H9 (cell line): ENCODE results near the gene EFCAB10. TPM values are rescaled to one million over a fixed set of nuclear protein-coding genes. Genes with fewer than 3 reads are reported as not detected.
"Not testable (repeated sequence)": the region's sequence is repeated elsewhere in the genome, so short reads cannot be mapped to it uniquely, and the experiment has no call there.

ENCODE experiments used
- DNase-seq: peaks from one replicate; pipeline ENCODE4 v3.0.0-alpha.2; 2017
- H2AFZ ChIP-seq: one replicate; pipeline ENCODE4 v1.6.1; 2013; ENCODE audit warnings: mild to moderate bottlenecking, low read length, control low read depth, moderate library complexity
- H2AK5ac ChIP-seq: 2 replicates; pipeline ENCODE4 v1.6.1; 2013; ENCODE audit warnings: low read length, control low read depth, mixed read lengths; ENCODE audit not compliant: insufficient read length
- H2BK120ac ChIP-seq: one replicate; pipeline ENCODE4 v1.6.1; 2013; ENCODE audit warnings: low read depth, mild to moderate bottlenecking, low read length, control low read depth, inconsistent platforms; ENCODE audit not compliant: poor library complexity, severe bottlenecking
- H2BK12ac ChIP-seq: 2 replicates; pipeline ENCODE4 v1.6.1; 2013; ENCODE audit warnings: low read length, control low read depth, mixed read lengths, low read depth; ENCODE audit not compliant: insufficient read length
- H2BK15ac ChIP-seq: 2 replicates; pipeline ENCODE4 v1.6.1; 2013; ENCODE audit warnings: low read depth, low read length, control low read depth
- H2BK20ac ChIP-seq: one replicate; pipeline ENCODE4 v1.6.1; 2013; ENCODE audit warnings: low read depth, mild to moderate bottlenecking, low read length, control low read depth, inconsistent platforms; ENCODE audit not compliant: poor library complexity, severe bottlenecking
- H2BK5ac ChIP-seq: 2 replicates; pipeline ENCODE4 v1.6.1; 2013; ENCODE audit warnings: low read length, control low read depth, mixed read lengths; ENCODE audit not compliant: insufficient read length
- H3K14ac ChIP-seq: 2 replicates; pipeline ENCODE4 v1.6.1; 2013; ENCODE audit warnings: low read length, control low read depth; ENCODE audit not compliant: insufficient read depth
- H3K18ac ChIP-seq: 2 replicates; pipeline ENCODE4 v1.6.1; 2013; ENCODE audit warnings: low read depth, mild to moderate bottlenecking, mixed read lengths, low read length, control low read depth; ENCODE audit not compliant: insufficient read length
- H3K23ac ChIP-seq: 2 replicates; pipeline ENCODE4 v1.6.1; 2013; ENCODE audit warnings: low read length, control low read depth, mixed read lengths, low read depth; ENCODE audit not compliant: insufficient read length
- H3K23me2 ChIP-seq: 2 replicates; pipeline ENCODE4 v1.6.1; 2013; ENCODE audit warnings: low read depth, mild to moderate bottlenecking, mixed read lengths, low read length, control low read depth; ENCODE audit not compliant: insufficient read length, poor library complexity, severe bottlenecking
- H3K27ac ChIP-seq: 2 replicates; pipeline ENCODE4 v1.5.1; 2013; ENCODE audit warnings: low read length, control low read depth, mixed read lengths, low read depth; ENCODE audit not compliant: insufficient read length
- H3K27me3 ChIP-seq: 2 replicates; pipeline ENCODE4 v1.6.1; 2013; ENCODE audit warnings: low read length, control low read depth, inconsistent platforms; ENCODE audit not compliant: insufficient read depth
- H3K4ac ChIP-seq: 2 replicates; pipeline ENCODE4 v1.6.1; 2013; ENCODE audit warnings: low read depth, mild to moderate bottlenecking, control low read depth, inconsistent platforms, low read length, moderate library complexity
- H3K4me1 ChIP-seq: 2 replicates; pipeline ENCODE4 v1.6.1; 2013; ENCODE audit warnings: low read length, control low read depth, inconsistent platforms; ENCODE audit not compliant: insufficient read depth
- H3K4me2 ChIP-seq: 2 replicates; pipeline ENCODE4 v1.6.1; 2013; ENCODE audit warnings: low read length, control low read depth, mixed read lengths; ENCODE audit not compliant: insufficient read length, insufficient read depth
- H3K56ac ChIP-seq: 2 replicates; pipeline ENCODE4 v1.6.1; 2013; ENCODE audit warnings: low read depth, mild to moderate bottlenecking, mixed read lengths, low read length, control low read depth; ENCODE audit not compliant: insufficient read length
- H3K79me1 ChIP-seq: 2 replicates; pipeline ENCODE4 v1.6.1; 2013; ENCODE audit warnings: low read depth, mild to moderate bottlenecking, moderate library complexity, low read length, control low read depth, inconsistent platforms; ENCODE audit not compliant: insufficient read depth, poor library complexity, severe bottlenecking
- H3K79me2 ChIP-seq: 2 replicates; pipeline ENCODE4 v1.6.1; 2013; ENCODE audit warnings: low read length, control low read depth, inconsistent platforms; ENCODE audit not compliant: insufficient read depth
- H3K9ac ChIP-seq: 2 replicates; pipeline ENCODE4 v1.6.1; 2013; ENCODE audit warnings: low read length, control low read depth, mixed read lengths; ENCODE audit not compliant: insufficient read length; ENCODE audit errors: extremely low read depth
- H3K9me3 ChIP-seq: one replicate; pipeline ENCODE4 v1.6.1; 2013; ENCODE audit warnings: low read depth, low read length, inconsistent platforms; ENCODE audit not compliant: control insufficient read depth
- H3T11ph ChIP-seq: one replicate; pipeline ENCODE4 v1.6.1; 2013; ENCODE audit warnings: mild to moderate bottlenecking, low read length, control low read depth, inconsistent platforms
- H4K20me1 ChIP-seq: one replicate; pipeline ENCODE4 v1.6.1; 2013; ENCODE audit not compliant: control insufficient read depth, insufficient read length, insufficient read depth
- H4K5ac ChIP-seq: 2 replicates; pipeline ENCODE4 v1.6.1; 2013; ENCODE audit warnings: low read depth, mild to moderate bottlenecking, mixed read lengths, low read length, control low read depth; ENCODE audit not compliant: insufficient read length
- H4K8ac ChIP-seq: replicated peaks from 2 replicates; pipeline ENCODE4 v1.6.1; 2013; ENCODE audit warnings: low read length, control low read depth, mixed read lengths, low read depth; ENCODE audit not compliant: insufficient read length
- H4K91ac ChIP-seq: 2 replicates; pipeline ENCODE4 v1.6.1; 2013; ENCODE audit warnings: low read depth, mild to moderate bottlenecking, moderate library complexity, mixed read lengths, low read length, control low read depth; ENCODE audit not compliant: insufficient read length
- H3K27ac Mint-ChIP-seq, 3 experiments: 2 replicates in 2 of 3; 3 replicates in 1 of 3; pipeline ENCODE4 v1.8.0; 2020 to 2021; ENCODE audit warnings: mixed read lengths in 3 of 3, mild to moderate bottlenecking in 1 of 3, moderate library complexity in 1 of 3
- H3K27me3 Mint-ChIP-seq: 2 replicates; pipeline ENCODE4 v1.8.0; 2021; ENCODE audit warnings: low read depth, mild to moderate bottlenecking, moderate library complexity, mixed read lengths
- H3K36me3 Mint-ChIP-seq, 3 experiments: 2 replicates in 2 of 3; 3 replicates in 1 of 3; pipeline ENCODE4 v1.8.0; 2020 to 2021; ENCODE audit warnings: low read depth in 3 of 3, mixed read lengths in 3 of 3; ENCODE audit not compliant: insufficient read depth in 1 of 3
- H3K4me1 Mint-ChIP-seq, 2 experiments: 2 replicates each; pipeline ENCODE4 v1.8.0; 2020; ENCODE audit warnings: mixed read lengths in 2 of 2
- H3K4me3 Mint-ChIP-seq, 2 experiments: 2 replicates in 1 of 2; 3 replicates in 1 of 2; pipeline ENCODE4 v1.8.0; 2020 to 2021; ENCODE audit warnings: mild to moderate bottlenecking in 2 of 2, mixed read lengths in 2 of 2, moderate library complexity in 1 of 2
- H3K9me3 Mint-ChIP-seq, 2 experiments: 2 replicates in 1 of 2; 3 replicates in 1 of 2; pipeline ENCODE4 v1.8.0; 2020; ENCODE audit warnings: mild to moderate bottlenecking in 2 of 2, mixed read lengths in 2 of 2, moderate library complexity in 1 of 2
- CTCF ChIP-seq: fragments of 200-600 bp; sonication (generic); conservative IDR thresholded peaks from 3 replicates; pipeline ENCODE4 v1.8.0; 2021; ENCODE audit warnings: antibody characterized with exemption, mild to moderate bottlenecking
- WGBS: extraction: QIAGEN DNeasy Blood & Tissue Kit; methylation state at CpG from one replicate; pipeline ENCODE4 v1.1.7; 2013; ENCODE audit warnings: missing lambda C conversion rate, low lambda C conversion rate, mixed read lengths; ENCODE audit not compliant: insufficient read length; ENCODE audit errors: extremely low coverage; 5-methylcytosine and 5-hydroxymethylcytosine counted together
- total RNA-seq: library from RNA; stranded (reverse); gene quantifications from 2 replicates; pipeline ENCODE4 v1.2.1, GENCODE V29; 2021

Gene EFCAB10
- total RNA-seq, 1 experiment from 2014 or later, result 1.5 TPM

- H3K9me3 Mint-ChIP-seq, result no peaks in the 10 kb centered on the region; a peak in 1 of 5 replicates
- Histone ChIP-seq H3K4me2 (peak overlapping the region; percentile 18), H3T11ph (no peak overlapping the region), H2AFZ (no peak overlapping the region), H3K56ac (no peak overlapping the region), H3K18ac (no peak overlapping the region), H4K5ac (no peak overlapping the region), H3K4ac (no peak overlapping the region), H4K91ac (no peak overlapping the region), H2AK5ac (no peak overlapping the region), H2BK120ac (no peak overlapping the region), H3K14ac (no peak overlapping the region), H3K9ac (no peak overlapping the region), H2BK15ac (no peak overlapping the region), H2BK12ac (no peak overlapping the region), H4K8ac (no peak overlapping the region), H3K27me3 (no peaks in the 10 kb centered on the region), H3K23me2 (peaks cover 8% of the 10 kb centered on the region), H2BK5ac (no peak overlapping the region), H3K27ac (no peak overlapping the region), H4K20me1 (no peaks in the 10 kb centered on the region), H3K9me3 (no peaks in the 10 kb centered on the region), H2BK20ac (no peak overlapping the region), H3K79me1 (no peaks in the 10 kb centered on the region), H3K79me2 (peaks cover 23% of the 10 kb centered on the region), H3K4me1 (no peaks in the 10 kb centered on the region; the same call in 1 of the 2 replicates), H3K23ac (no peak overlapping the region)
- peaks cover 2% of the 10 kb centered on the region; the same call in 1 of the 2 replicates for H3K27me3 Mint-ChIP-seq
- H3K36me3 Mint-ChIP-seq, result peaks cover 26 to 35% (median 34%) of the 10 kb centered on the region in 3 experiments; a peak in 6 of 7 replicates
- no peak for TF ChIP-seq CTCF
- no CpG with 5 or more reads among the region's 6 CpGs for WGBS
- peak overlapping the region; percentile 38 to 70; a peak in 4 of 5 replicates for H3K4me3 Mint-ChIP-seq
- no peak for DNase-seq
- H3K27ac Mint-ChIP-seq, result peak overlapping the region in 2 of 3 experiments; percentile 53 to 59; a peak in 3 of 7 replicates
- peaks cover 11 to 14% of the 10 kb centered on the region in 2 experiments for H3K4me1 Mint-ChIP-seq
These were observed 61.9 kb downstream of the EFCAB10 start for GRCh38 chr7:105519353-105519752.

DNA sequence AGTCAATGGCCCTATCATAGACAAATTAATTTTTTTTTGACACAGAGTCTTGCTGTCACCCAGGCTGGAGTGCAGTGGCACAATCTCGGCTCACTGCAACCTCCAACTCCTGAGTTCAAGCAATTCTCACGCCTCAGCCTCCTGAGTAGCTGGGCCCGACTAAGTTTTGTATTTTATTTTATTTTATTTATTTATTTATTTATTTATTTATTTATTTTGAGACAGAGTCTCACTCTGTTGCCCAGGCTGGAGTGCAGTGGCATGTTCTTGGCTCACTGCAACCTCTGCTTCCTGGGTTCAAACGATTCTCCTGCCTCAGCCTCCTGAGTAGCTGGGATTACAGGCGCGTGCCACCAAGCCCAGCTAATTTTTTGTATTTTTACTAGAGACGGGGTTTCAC lies 65.7 kb downstream of the EFCAB10 start:
- Histone ChIP-seq H3K79me2 (peaks cover 33% of the 10 kb centered on the region), H3K79me1 (peaks cover 12% of the 10 kb centered on the region)
- not testable (repeated sequence) for H3K4me3 Mint-ChIP-seq, H3K27ac Mint-ChIP-seq, H2BK15ac ChIP-seq, H3K9me3 ChIP-seq, H4K91ac ChIP-seq, H4K5ac ChIP-seq, H3K4ac ChIP-seq, H2AFZ ChIP-seq, H3K4me1 ChIP-seq, H2BK12ac ChIP-seq, H3K27me3 Mint-ChIP-seq, H3K18ac ChIP-seq, H4K8ac ChIP-seq, H3K23me2 ChIP-seq, H3K27ac ChIP-seq, H3K9me3 Mint-ChIP-seq, H3K4me2 ChIP-seq, H4K20me1 ChIP-seq, H3T11ph ChIP-seq, H2AK5ac ChIP-seq, H2BK120ac ChIP-seq, H3K23ac ChIP-seq, H2BK20ac ChIP-seq, H3K14ac ChIP-seq, H2BK5ac ChIP-seq, H3K9ac ChIP-seq, DNase-seq, H3K56ac ChIP-seq, H3K27me3 ChIP-seq
- H3K36me3 Mint-ChIP-seq, result peaks cover 37 to 47% (median 47%) of the 10 kb centered on the region in 3 experiments
- peaks cover 6 to 17% of the 10 kb centered on the region in 2 experiments for H3K4me1 Mint-ChIP-seq
- WGBS, result no CpG with 5 or more reads among the region's 7 CpGs
